ENCODE measurements around the gene ZMYND15. TPM values are rescaled to one million over a fixed set of nuclear protein-coding genes. Genes with fewer than 3 reads are reported as not detected.

The ZMYND15 gene
- polyA plus RNA-seq, 1 experiment, result 0.13 TPM

DNA sequence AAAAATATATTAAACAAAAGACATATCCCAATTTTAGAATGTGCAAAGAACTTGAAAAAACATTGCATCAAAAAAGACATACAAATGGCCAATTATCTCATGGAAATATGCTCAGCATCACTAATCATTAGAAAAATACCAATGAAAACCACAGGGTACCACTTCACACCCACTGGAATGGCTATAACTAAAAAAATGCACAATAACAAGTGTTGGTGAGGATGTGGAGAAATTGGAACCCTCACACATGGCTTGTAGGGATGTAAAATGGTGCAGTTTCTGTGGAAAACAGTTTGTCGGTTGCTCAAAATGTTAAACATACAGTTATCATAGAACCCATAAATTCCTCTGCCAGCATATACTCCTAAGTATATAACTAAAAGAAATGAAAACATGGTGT, 55.5 kb downstream of the ZMYND15 start:
- ChIA-PET POLR2A (no interaction called here), CTCF (no interaction called here)
- TF ChIP-seq, protein P1, sequence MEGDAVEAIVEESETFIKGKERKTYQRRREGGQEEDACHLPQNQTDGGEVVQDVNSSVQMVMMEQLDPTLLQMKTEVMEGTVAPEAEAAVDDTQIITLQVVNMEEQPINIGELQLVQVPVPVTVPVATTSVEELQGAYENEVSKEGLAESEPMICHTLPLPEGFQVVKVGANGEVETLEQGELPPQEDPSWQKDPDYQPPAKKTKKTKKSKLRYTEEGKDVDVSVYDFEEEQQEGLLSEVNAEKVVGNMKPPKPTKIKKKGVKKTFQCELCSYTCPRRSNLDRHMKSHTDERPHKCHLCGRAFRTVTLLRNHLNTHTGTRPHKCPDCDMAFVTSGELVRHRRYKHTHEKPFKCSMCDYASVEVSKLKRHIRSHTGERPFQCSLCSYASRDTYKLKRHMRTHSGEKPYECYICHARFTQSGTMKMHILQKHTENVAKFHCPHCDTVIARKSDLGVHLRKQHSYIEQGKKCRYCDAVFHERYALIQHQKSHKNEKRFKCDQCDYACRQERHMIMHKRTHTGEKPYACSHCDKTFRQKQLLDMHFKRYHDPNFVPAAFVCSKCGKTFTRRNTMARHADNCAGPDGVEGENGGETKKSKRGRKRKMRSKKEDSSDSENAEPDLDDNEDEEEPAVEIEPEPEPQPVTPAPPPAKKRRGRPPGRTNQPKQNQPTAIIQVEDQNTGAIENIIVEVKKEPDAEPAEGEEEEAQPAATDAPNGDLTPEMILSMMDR (IDR thresholded peaks at IDR 0.05; ENCODE audit: insufficient read depth, low read depth, low read length), result no peak
- Histone ChIP-seq H3K36me3 (ENCODE audit: control insufficient read depth, insufficient read depth, low read length) (peaks cover 11% of the 10 kb centered on the region), H3K27me3 (ENCODE audit: control insufficient read depth, insufficient read depth, low read length) (no peaks in the 10 kb centered on the region), H3K4me3 (ENCODE audit: low read depth, low read length) (no peak overlapping the region)
- no peak for DNase-seq (ENCODE audit: low read depth)

Other genes starting within 250 kb of the ZMYND15 start
- not detected in 2 replicates for gene SPNS2, start 241.0 kb upstream of the ZMYND15 start, polyA plus RNA-seq (2011; rRNA removed)
- gene MYBBP1A, start 184.4 kb upstream of the ZMYND15 start, polyA plus RNA-seq (2011; rRNA removed), result 12.4 and 24.1 TPM in 2 replicates
- gene GGT6, start 179.3 kb upstream of the ZMYND15 start, polyA plus RNA-seq (2011; rRNA removed), result not detected in 2 replicates
- gene SMTNL2, start 155.3 kb upstream of the ZMYND15 start, polyA plus RNA-seq (2011; rRNA removed), result not detected in 2 replicates
- gene ALOX15, start 98.2 kb upstream of the ZMYND15 start, polyA plus RNA-seq (2011; rRNA removed), result not detected in 2 replicates
- 5.1 and 13.9 TPM in 2 replicates for gene PELP1, start 35.7 kb upstream of the ZMYND15 start, polyA plus RNA-seq (2011; rRNA removed)
- 8.5 and 10.7 TPM in 2 replicates for gene ARRB2, start 29.2 kb upstream of the ZMYND15 start, polyA plus RNA-seq (2011; rRNA removed)
- gene MED11, start 8.4 kb upstream of the ZMYND15 start, polyA plus RNA-seq (2011; rRNA removed), result 27.5 and 31.2 TPM in 2 replicates
- gene CXCL16, start 95 bp downstream of the ZMYND15 start, polyA plus RNA-seq (2011; rRNA removed), result 2.2 and 3.3 TPM in 2 replicates
- not detected in 2 replicates for gene TM4SF5, start 32.1 kb downstream of the ZMYND15 start, polyA plus RNA-seq (2011; rRNA removed)
- 0.27 and 0.92 TPM in 2 replicates for gene VMO1, start 46.5 kb downstream of the ZMYND15 start, polyA plus RNA-seq (2011; rRNA removed)
- not detected in 2 replicates for gene GLTPD2, start 49.1 kb downstream of the ZMYND15 start, polyA plus RNA-seq (2011; rRNA removed)
- gene PSMB6, start 56.3 kb downstream of the ZMYND15 start, polyA plus RNA-seq (2011; rRNA removed), result 222 and 289 TPM in 2 replicates
- gene PLD2, start 67.3 kb downstream of the ZMYND15 start, polyA plus RNA-seq (2011; rRNA removed), result 24.0 and 34.1 TPM in 2 replicates
- gene MINK1, start 93.5 kb downstream of the ZMYND15 start, polyA plus RNA-seq (2011; rRNA removed), result 32.6 and 69.1 TPM in 2 replicates
- gene C17orf107, start 159.7 kb downstream of the ZMYND15 start, polyA plus RNA-seq (2011; rRNA removed), result 3.3 and 4.5 TPM in 2 replicates
- 0.18 and 0.36 TPM in 2 replicates for gene CHRNE, start 163.3 kb downstream of the ZMYND15 start, polyA plus RNA-seq (2011; rRNA removed)
- gene GP1BA, start 192.4 kb downstream of the ZMYND15 start, polyA plus RNA-seq (2011; rRNA removed), result not detected in 2 replicates
- gene SLC25A11, start 200.2 kb downstream of the ZMYND15 start, polyA plus RNA-seq (2011; rRNA removed), result 38.5 and 70.7 TPM in 2 replicates
- gene RNF167, start 200.4 kb downstream of the ZMYND15 start, polyA plus RNA-seq (2011; rRNA removed), result 69.9 and 73.5 TPM in 2 replicates
- gene PFN1, start 208.7 kb downstream of the ZMYND15 start, polyA plus RNA-seq (2011; rRNA removed), result 1,656 and 1,791 TPM in 2 replicates
- 3.8 and 5.9 TPM in 2 replicates for gene ENO3, start 211.3 kb downstream of the ZMYND15 start, polyA plus RNA-seq (2011; rRNA removed)
- gene SPAG7, start 228.0 kb downstream of the ZMYND15 start, polyA plus RNA-seq (2011; rRNA removed), result 85.3 and 85.8 TPM in 2 replicates
- gene CAMTA2, start 247.8 kb downstream of the ZMYND15 start, polyA plus RNA-seq (2011; rRNA removed), result 40.6 and 65.6 TPM in 2 replicates